H1 (cell line): Measurements from ENCODE around the gene MBD3L2. TPM values are rescaled to one million over a fixed set of nuclear protein-coding genes. Genes with fewer than 3 reads are reported as not detected.

ENCODE experiments used
- CHD1 ChIP-seq: IDR thresholded peaks from 2 replicates; pipeline ENCODE4 v1.6.1; 2012; ENCODE audit warnings: low read depth, low read length, improper control_type of control experiment
- RNF2 ChIP-seq: fragments of 200-900, 300-1000 bp; sonication (generic); IDR thresholded peaks from 2 replicates; pipeline ENCODE4 v1.7.1; 2016; ENCODE audit warnings: borderline replicate concordance, low read depth, mild to moderate bottlenecking, antibody characterized with exemption, low read length; ENCODE audit not compliant: poor library complexity, severe bottlenecking; ENCODE audit errors: missing control alignments
- SUZ12 ChIP-seq: fragments of 200-600 bp; sonication (generic); IDR thresholded peaks from 2 replicates; pipeline ENCODE4 v1.6.1; 2012; ENCODE audit warnings: mild to moderate bottlenecking, inconsistent platforms, low read length, moderate library complexity, mixed read lengths
- TCF12 ChIP-seq: IDR thresholded peaks from 2 replicates; pipeline ENCODE4 v1.6.1; 2011; ENCODE audit warnings: low read depth, mild to moderate bottlenecking, low read length
- polyA plus RNA-seq, 7 experiments: library from polyadenylated mRNA; depleted of rRNA in 3 of 7; stranded (reverse) in 5 of 7; unstranded in 2 of 7; fragments of >200 nt in 5 of 7; fragments of 200-250 nt in 2 of 7; gene quantifications; 1 replicate in 5 of 7; 2 replicates in 1 of 7; 4 replicates in 1 of 7; pipeline versions ENCODE4 v1.2.1 to v1.2.3, GENCODE V29; 2011 to 2013; ENCODE audit warnings: missing spikeins in 2 of 7, mixed read lengths in 2 of 7
- total RNA-seq: library from RNA; stranded (reverse); fragmentation: NEBNext Ultra II Directional; extraction: Animal tissue kit (Norgen Biotek cat#: 25700); gene quantifications from 2 replicates; pipeline ENCODE4 v1.2.1, GENCODE V29; 2021

MBD3L2 gene
- total and polyA plus RNA-seq, 2 of the 8 experiments (the other 6 are each of a cell fraction or from before 2014, with no cell fraction given): not detected

- TF ChIP-seq CHD1 (no peak), SUZ12 (no peak), RNF2 (no peak), TCF12 (0 out of 2 replicates have a peak, but pooled peaks have one; percentile 61)
Measured at GRCh38 chr19:7083076-7083956, 34.2 kb downstream of the MBD3L2 start (continued).
